Testis (tissue), 2 donors: Measurements from ENCODE around the gene SPIRE2.

Experiments used
- CTCF ChIP-seq, 3 experiments: fragments of 450-650 bp in 2 of 3; fragments of 200-600 bp in 1 of 3; sonication (generic) in 1 of 3; IDR thresholded peaks; one replicate each; pipeline ENCODE4 v1.5.1; 2016 to 2019; ENCODE audit warnings: antibody characterized with exemption in 3 of 3, mild to moderate bottlenecking in 2 of 3, moderate library complexity in 1 of 3
- POLR2A ChIP-seq: fragments of 450-650 bp; IDR thresholded peaks from one replicate; pipeline ENCODE4 v1.6.1; 2017; ENCODE audit warnings: antibody characterized with exemption, mild to moderate bottlenecking, moderate library complexity

DNA sequence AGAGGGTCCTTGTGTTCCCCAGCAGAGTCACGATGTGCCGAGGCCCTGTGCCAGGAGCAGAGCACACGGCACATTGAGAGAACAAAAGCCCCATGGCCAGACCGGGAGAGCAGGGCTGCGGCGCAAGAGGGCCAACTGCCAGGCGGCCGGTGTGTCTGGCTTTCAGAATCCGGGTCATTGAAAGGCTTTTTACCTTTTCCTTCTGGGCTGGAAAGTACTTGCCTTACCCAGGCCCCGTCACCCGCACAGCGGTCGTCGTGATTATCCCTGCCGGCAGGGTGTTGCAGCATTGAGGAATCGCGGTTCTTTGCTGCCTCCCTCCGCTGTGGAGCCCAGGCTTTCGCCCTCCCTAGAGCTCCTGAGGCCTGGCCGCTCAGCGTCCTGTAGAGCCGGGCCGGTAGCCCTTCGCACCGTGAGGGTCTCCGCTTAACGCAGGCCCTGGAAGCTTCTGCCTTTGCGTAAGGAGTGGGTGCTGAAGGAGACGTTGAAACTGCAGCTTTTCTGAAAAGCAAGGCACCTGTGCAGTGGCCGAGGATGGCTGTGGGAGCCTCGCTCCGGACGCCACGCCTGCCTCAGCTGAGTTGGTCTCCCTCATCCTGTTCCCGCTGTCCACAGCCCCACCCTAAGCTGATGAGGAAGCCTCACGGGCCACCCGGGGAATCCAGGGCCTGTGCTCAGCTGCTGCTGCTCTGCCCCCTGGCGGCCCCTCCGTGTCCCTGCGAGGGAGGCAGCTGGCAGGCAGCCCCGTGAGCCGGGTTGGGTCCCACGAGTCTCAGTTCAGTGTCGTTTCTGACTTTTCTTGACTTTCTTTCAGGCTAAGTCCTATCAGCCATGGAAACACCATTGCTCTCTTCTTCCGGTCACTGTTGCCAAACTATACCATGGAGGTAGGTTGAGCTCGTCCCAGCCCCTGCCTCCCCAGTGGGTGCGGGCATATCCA lies 81.8 kb downstream of the SPIRE2 start:
- peak; percentile 83 to 96 (median 89) for TF ChIP-seq CTCF (IDR thresholded peaks at IDR 0.05)
- no peak for TF ChIP-seq POLR2A
